ENCODE measurements around the gene TBX3. TPM values are rescaled to one million over a fixed set of nuclear protein-coding genes. Genes with fewer than 3 reads are reported as not detected.

The TBX3 gene
- total RNA-seq, 1 donor from 2014 or later = 3.0 TPM

GRCh38 chr12:114671443-114672411 is 12.2 kb downstream of the TBX3 start:
- Mint-ChIP-seq H3K27ac (ENCODE audit: unreplicated experiment) (no peak overlapping the region), H3K9me3 (ENCODE audit: unreplicated experiment) (peaks cover 8% of the 10 kb centered on the region), H3K4me1 (ENCODE audit: low read depth, unreplicated experiment) (peaks cover 3% of the 10 kb centered on the region), H3K36me3 (ENCODE audit: unreplicated experiment) (no peaks in the 10 kb centered on the region), H3K4me3 (ENCODE audit: unreplicated experiment) (no peak overlapping the region), H3K27me3 (ENCODE audit: unreplicated experiment) (peaks cover 52% of the 10 kb centered on the region)
- no peak for TF ChIP-seq CTCF (IDR thresholded peaks at IDR 0.05; ENCODE audit: partially characterized antibody, unreplicated experiment)
- peak; percentile 43 for DNase-seq

GRCh38 chr12:114671066-114671442 is 12.9 kb downstream of the TBX3 start:
- TF ChIP-seq CTCF (IDR thresholded peaks at IDR 0.05; ENCODE audit: partially characterized antibody, unreplicated experiment) = no peak
- Mint-ChIP-seq H3K27me3 (ENCODE audit: unreplicated experiment) (peaks cover 52% of the 10 kb centered on the region), H3K4me3 (ENCODE audit: unreplicated experiment) (no peak overlapping the region), H3K4me1 (ENCODE audit: low read depth, unreplicated experiment) (peaks cover 7% of the 10 kb centered on the region), H3K9me3 (ENCODE audit: unreplicated experiment) (peaks cover 11% of the 10 kb centered on the region), H3K36me3 (ENCODE audit: unreplicated experiment) (no peaks in the 10 kb centered on the region), H3K27ac (ENCODE audit: unreplicated experiment) (no peak overlapping the region)
- no peak for DNase-seq

DNA sequence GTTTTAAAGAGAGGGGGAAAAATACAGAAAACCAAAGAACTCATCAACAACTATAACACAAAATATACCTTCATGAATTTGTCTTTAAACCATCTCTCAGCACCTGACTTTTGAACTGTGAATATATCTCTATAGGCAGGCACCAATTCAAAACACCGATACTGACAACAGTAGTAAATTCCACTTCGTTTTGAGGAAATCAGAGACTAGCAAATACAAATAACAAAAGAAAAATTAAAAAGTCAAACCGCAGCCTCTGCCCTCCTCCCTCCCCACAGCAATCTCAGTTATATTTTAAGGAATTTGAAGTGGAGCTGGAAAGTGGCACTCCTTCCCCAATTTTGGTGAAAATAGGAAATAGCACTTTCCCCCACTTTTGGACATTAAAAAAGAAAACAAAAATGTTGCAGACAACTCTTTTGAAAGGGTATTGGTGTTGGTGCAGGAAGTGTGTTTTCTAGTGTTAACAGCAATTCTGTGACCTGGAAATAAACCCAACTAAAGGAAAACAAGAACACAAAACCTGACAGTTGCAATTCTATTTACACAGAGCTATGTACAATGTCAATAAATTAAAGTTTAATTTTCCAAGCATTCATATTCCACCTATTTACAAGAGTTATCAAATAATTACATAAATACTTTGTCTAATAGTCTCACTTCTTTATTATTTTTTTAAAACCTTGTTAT is 13.5 kb downstream of the TBX3 start:
- no peak for TF ChIP-seq CTCF (IDR thresholded peaks at IDR 0.05; ENCODE audit: partially characterized antibody, unreplicated experiment)
- no peak for DNase-seq
- peaks cover 7% of the 10 kb centered on the region for H3K4me1 Mint-ChIP-seq (ENCODE audit: low read depth, unreplicated experiment)
- no peaks in the 10 kb centered on the region for H3K36me3 Mint-ChIP-seq (ENCODE audit: unreplicated experiment)
- H3K27ac Mint-ChIP-seq (ENCODE audit: unreplicated experiment) = no peak overlapping the region
- H3K27me3 Mint-ChIP-seq (ENCODE audit: unreplicated experiment) = peaks cover 50% of the 10 kb centered on the region
- H3K4me3 Mint-ChIP-seq (ENCODE audit: unreplicated experiment) = no peak overlapping the region
- H3K9me3 Mint-ChIP-seq (ENCODE audit: unreplicated experiment) = peaks cover 11% of the 10 kb centered on the region

GRCh38 chr12:114669401-114670290 is 14.3 kb downstream of the TBX3 start:
- Mint-ChIP-seq H3K4me1 (ENCODE audit: low read depth, unreplicated experiment) (peaks cover 7% of the 10 kb centered on the region), H3K36me3 (ENCODE audit: unreplicated experiment) (no peaks in the 10 kb centered on the region), H3K27ac (ENCODE audit: unreplicated experiment) (no peak overlapping the region), H3K27me3 (ENCODE audit: unreplicated experiment) (peaks cover 43% of the 10 kb centered on the region), H3K9me3 (ENCODE audit: unreplicated experiment) (peaks cover 11% of the 10 kb centered on the region), H3K4me3 (ENCODE audit: unreplicated experiment) (no peak overlapping the region)
- DNase-seq = no peak
- no peak for TF ChIP-seq CTCF (IDR thresholded peaks at IDR 0.05; ENCODE audit: partially characterized antibody, unreplicated experiment)

All from glutamatergic neuron (in vitro differentiated cells).